T47D (cell line): Measurements from ENCODE around the gene MAP4.

Experiments used
- DNase-seq, 2 experiments: peaks; one replicate each; pipeline versions ENCODE4 v3.0.0 to v3.0.0-alpha.2; 2011 to 2012; ENCODE audit warnings: low read depth in 1 of 2, low spot score in 1 of 2
- JUND ChIP-seq: IDR thresholded peaks from 2 replicates; pipeline ENCODE4 v1.6.1; 2012; ENCODE audit warnings: low read depth
- in situ Hi-C: cut with HindIII; loops from 2 replicates; pipeline ENCODE4 v1.10.0; 2016; ENCODE audit warnings: low sequenced_read_pairs, low pct_unique_long_range_greater_than_20kb

The MAP4 gene

DNA sequence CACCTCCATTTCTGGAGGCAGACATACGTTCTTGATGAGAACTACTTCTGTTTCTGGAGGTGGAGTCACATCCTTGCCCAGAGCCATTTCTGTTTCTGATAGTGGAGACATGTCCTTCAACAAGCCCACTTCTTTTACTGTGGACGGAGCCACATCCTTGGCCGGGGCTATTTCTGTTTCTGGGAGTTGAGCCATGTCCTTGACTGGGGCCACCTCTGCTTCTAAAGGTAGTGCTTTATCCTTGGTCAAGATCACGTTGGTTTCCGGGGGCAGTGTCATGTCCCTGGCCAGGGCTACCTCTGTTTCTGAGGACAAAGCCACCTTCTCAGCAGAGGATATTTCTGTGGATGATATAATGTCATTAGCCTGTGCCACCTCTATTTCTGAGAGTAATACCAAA lies 100.0 kb downstream of the MAP4 start:
- no peak for TF ChIP-seq JUND
- in situ Hi-C loops, result no loop called here
- no peak for DNase-seq

DNA sequence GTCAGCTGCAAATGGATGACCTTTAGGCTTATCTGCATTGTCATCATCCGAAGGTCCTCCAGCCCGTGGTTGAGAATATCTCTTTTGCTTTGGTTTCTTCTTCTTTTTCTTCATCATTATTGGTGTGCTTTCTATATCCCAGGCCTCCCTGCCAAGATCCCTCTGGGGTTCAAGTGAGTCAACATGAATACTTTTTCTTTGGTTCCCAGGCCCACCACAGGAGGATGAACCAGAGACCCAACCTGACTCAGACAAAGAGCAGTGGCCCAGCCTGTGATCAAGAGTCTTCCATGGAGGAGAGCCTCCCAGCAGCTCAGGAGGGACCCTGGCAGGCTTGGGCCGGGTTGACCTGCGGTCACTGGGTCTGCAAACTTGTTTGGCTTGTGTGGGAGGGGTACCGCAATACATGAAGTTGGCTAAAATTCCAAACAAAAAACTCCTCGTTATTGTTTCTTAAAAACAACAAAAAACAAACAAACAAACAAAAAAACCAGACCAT lies 104.2 kb downstream of the MAP4 start:
- DNase-seq, result no peak
- no peak for TF ChIP-seq JUND
- in situ Hi-C loops, result no loop called here

DNA sequence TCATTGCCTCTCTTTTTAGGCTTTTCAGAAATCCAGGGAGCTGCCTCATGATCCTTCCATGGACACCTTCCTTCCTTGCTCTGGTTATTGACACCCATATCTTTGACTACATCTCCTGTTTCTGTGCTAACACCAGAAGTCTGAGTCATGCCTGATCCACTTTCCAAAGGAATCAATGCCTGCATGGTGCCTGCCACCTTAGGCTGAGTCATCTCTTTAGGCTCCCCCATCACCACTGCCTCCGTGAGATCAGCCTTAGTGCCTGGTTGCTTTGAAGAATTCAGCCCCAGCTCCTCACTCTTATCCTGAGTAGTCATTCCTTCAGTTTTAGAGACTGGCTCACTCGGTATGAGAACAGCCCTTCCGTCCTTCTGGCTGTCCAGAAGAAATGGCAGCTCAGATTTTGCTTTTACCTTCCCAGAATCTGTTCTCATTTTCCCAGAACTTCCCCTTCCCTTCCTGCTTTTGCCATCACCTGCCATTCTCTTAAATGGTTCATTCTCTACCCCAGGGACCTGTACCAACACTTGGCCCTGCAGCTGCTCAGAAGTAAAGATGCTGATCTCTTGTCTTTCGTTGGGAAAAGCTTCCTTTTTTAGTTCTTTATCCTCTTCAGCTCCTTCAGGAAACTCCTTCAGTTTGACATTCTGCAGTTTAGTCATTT lies 105.3 kb downstream of the MAP4 start:
- in situ Hi-C loops, result no loop called here
- no peak for TF ChIP-seq JUND
- no peak for DNase-seq

DNA sequence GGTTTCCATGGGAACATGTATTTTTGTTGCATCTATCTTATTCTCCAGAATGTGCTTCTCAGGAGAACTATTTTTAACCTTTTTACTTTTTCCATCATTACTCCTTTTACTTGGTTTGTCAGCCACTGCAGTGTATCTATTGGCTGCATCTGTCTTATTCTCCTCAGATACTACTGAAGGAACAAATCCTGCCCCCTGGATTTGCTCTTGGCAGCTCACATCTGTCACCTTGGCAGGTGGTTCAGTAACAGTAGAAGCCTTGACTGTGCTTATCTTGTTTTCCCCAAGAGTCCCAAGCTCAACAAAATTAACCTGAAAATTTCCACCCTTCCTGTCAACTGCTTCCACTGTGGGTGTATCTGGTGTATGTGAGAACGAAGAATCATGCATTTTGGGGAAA lies 106.0 kb downstream of the MAP4 start:
- TF ChIP-seq JUND, result no peak
- DNase-seq, result no peak
- in situ Hi-C loops, result no loop called here

DNA sequence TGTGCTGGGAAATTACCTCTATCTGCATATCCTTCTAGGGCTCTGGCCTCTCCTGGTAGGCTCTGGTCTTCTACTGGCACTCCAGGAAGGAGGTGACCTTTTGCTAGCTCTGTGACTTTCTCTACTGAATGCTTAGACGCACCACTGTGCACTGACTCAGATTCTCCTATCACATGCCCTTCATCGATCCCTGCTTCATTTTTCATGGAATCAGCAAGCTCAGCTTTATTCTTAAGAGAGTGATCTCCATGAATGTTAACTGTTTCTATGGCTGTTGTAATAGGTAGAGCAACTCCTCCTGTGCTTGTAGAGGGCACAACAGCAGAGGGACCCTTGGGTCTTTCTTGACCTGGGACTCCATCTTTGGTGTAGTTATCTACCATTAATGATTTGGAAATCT lies 106.6 kb downstream of the MAP4 start:
- in situ Hi-C loops, result no loop called here
- TF ChIP-seq JUND, result no peak
- no peak for DNase-seq

DNA sequence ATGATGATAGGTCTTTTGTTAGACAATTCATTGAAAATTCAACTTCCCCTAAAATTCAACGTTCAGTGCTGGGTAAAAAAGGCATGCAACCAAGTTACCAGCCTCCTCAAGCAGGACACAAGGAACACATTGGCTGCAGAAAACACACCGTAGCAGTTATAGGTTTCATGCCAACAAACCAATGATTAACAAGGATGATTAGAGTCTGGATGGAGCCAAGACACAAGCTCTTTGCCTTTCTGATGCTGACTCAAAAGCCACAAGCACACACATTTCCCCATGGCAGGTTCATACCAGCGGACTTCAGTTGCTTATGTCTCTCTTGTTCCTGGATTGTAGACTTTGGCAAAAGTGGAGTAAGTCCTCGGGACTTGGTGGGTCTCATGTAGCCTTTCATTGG lies 107.5 kb downstream of the MAP4 start:
- DNase-seq, result peak in 1 of 2 experiments; percentile 1
- no peak for TF ChIP-seq JUND
- in situ Hi-C loops, result no loop called here

DNA sequence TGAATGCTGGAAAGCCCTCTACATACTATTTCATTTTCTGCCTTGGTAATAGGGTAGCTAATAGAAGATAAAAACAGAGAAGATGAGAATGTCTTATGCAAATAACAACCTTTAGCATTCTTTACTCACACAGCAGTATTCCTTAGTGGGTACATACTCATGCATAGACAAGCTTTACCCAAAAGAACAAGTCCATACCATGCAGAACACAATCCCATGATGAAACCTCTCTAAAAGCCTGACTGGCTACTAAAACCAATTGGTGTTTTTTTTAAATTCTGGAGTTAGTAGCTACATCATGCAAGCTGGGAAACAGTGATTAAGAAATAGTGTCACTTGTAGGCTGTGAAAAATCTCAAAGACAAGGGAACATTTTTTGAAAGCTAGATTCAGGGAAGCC lies 108.4 kb downstream of the MAP4 start:
- no peak for DNase-seq
- TF ChIP-seq JUND, result no peak
- in situ Hi-C loops, result no loop called here

DNA sequence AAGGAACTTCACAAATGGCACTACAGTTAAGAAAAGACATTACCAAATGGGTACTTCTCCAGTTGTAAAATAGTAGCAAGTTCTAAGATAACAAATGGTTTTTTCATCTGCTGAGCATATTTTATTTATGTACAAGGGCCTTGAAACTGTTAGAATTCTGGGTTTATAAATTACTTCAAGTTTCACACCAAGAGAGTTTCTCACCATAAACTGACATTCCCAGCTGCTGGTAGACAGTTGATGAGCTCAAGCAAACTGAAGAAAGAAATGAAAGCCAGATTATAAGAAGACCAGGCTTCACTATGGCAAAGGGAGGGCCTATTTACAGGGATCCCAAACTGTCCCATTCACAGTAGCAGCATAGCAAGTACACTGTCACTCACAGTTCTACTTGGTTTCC lies 113.5 kb downstream of the MAP4 start:
- DNase-seq, result no peak
- no peak for TF ChIP-seq JUND
- in situ Hi-C loops, result no loop called here

DNA sequence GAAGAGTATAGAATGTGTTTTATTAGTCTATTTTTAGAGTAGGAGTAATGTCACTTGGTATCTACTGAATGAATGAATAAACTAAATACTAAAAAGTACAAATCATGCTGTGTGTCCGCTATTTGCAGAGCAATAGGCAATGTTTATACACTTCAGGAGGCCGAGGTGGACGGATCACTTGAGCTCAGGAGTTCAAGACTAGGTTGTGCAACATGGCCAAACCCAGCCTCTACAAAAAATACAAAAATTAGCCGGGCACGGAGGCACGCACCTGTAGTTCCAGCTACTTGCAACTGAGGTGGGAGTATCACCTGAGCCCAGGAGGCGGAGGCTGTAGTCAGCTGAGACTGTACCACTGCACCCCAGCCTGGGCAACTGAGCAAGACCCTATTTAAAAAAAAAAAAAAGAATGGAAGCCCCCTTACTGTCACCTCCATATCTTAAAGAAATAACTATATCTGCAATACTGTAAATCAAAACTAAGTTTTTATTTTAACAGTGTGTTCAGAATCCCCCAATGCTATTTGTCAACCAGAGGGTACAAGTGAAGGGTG lies 114.9 kb downstream of the MAP4 start:
- TF ChIP-seq JUND, result no peak
- no peak for DNase-seq
- in situ Hi-C loops, result no loop called here

DNA sequence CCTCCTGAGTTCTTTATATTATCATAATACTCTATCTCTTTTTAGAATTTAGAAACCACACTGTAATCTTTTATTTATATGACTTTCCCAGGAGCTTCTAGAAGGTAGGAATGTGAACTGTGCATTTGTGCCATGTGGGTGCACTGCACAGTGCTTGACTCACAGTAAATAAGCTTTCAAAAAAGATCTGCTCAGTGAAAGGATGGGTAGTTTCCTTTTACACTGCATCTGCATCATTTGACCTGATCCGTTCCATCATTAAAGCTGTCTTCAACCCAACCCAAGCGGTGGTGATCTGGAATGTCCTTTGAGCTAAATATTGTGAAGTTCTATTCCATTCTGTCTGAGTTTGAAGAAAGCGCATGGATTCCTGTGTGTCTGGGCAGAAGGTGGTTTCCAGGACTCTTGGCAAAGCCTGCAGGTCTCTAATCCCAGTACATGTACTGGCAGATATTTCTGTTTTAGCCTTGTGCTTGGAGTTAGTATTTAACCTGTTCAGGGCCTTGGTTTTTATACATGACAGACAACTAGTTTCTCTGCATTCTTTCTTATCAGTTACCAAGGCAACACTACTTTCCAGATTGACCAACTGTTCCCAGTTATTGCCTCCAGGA lies 116.6 kb downstream of the MAP4 start:
- in situ Hi-C loops, result no loop called here
- TF ChIP-seq JUND, result no peak
- no peak for DNase-seq

DNA sequence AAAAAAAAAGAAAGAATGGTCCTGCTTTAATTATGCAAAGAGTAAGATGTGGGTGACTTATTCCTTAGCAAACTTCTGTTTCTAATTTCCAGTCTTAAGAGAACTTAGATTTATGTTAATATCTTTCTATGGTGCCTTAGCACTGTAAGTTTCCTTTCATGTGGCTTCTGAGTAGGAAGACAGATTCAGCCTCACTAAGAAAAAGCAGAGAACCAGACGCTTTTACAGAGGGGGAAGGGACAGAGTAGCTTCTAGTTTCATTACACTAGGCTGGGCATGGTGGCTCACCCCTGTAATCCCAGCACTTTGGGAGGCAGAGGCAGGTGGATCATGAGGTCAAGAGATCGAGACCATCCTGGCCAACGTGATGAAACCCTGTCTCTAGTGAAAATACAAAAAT lies 118.3 kb downstream of the MAP4 start:
- in situ Hi-C loops, result no loop called here
- DNase-seq, result no peak
- no peak for TF ChIP-seq JUND

DNA sequence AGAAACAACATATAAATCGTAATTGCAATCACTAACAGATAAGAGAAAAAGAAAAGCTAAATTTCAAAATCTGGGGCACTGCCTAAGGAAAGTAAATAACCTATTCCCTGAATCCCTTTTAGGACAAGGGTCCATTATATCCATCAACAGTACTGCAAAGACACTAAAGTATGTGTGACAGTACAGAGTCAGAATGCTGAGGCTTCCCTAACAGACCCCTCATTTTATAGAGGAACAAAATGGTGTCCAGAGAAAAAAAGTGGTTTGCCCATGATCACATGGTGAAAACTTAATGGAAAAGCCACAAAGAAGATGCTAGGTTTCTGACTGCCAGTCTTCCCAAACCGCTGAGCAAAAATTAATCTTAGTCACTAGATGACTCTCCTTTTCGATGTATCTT lies 119.5 kb downstream of the MAP4 start:
- no peak for DNase-seq
- in situ Hi-C loops, result no loop called here
- TF ChIP-seq JUND, result no peak

DNA sequence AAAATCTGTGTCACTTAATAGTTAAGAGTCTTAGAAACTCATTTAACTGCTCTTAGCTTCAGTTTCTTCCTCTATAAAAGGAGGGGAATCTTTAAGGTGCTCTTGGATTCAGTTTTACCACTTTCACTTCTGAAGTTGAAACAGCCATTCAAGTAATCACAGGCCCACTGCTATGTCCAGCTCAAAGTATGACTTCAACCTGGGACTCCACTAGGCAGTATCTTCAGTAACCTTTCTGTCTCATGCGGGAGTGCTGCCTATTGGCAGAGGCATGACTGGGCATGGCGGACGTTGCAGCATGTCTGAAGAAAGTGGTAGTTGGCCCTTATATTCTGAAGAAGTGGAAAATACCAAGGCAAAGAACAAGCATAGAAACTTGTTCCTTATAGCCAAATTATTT lies 121.0 kb downstream of the MAP4 start:
- no peak for TF ChIP-seq JUND
- in situ Hi-C loops, result no loop called here
- DNase-seq, result no peak
